K562 (cell line): Measurements from ENCODE around the gene MPZL1. TPM values are rescaled to one million over a fixed set of nuclear protein-coding genes. Genes with fewer than 3 reads are reported as not detected.
A peak's percentile ranks its signal among the peaks of the same experiment; 100 is the strongest.

Experiments used
- ADNP ChIP-seq: fragments of 200-800 bp; sonication (Bioruptor generic); IDR thresholded peaks from 2 replicates; pipeline ENCODE4 v1.6.1; 2016; ENCODE audit warnings: missing genetic modification characterization, missing compliant biosample characterization
- BRD4 ChIP-seq: fragments of 200-600 bp; sonication (generic); IDR thresholded peaks from 2 replicates; pipeline ENCODE4 v1.6.1; 2017; ENCODE audit warnings: inconsistent platforms
- GABPB2 ChIP-seq: fragments of 250-450 bp; sonication (Bioruptor Pico); conservative IDR thresholded peaks from 2 replicates; pipeline ENCODE4 v1.5.1; 2021; ENCODE audit warnings: mild to moderate bottlenecking
- HNRNPL ChIP-seq: fragments of 200-400 bp; formaldehyde crosslinking; IDR thresholded peaks from 2 replicates; pipeline ENCODE4 v1.6.1; 2017; ENCODE audit warnings: low read depth, mild to moderate bottlenecking, low read length
- KDM1A ChIP-seq, 2 experiments: fragments of 450-650 bp; IDR thresholded peaks; 2 replicates each; pipeline ENCODE4 v1.6.1; 2016; ENCODE audit warnings: mild to moderate bottlenecking in 2 of 2
- LARP7 ChIP-seq: fragments of 450-650 bp; IDR thresholded peaks from 2 replicates; pipeline ENCODE4 v1.6.1; 2016
- MCM3 ChIP-seq: fragments of 450-650 bp; IDR thresholded peaks from 2 replicates; pipeline ENCODE4 v1.6.1; 2016
- RBM25 ChIP-seq: fragments of 200-400 bp; formaldehyde crosslinking; IDR thresholded peaks from 2 replicates; pipeline ENCODE4 v1.6.1; 2018; ENCODE audit warnings: low read length, low read depth, moderate library complexity; ENCODE audit not compliant: severe bottlenecking
- SIX5 ChIP-seq, 2 experiments: IDR thresholded peaks; 2 replicates each; pipeline ENCODE4 v1.6.1; 2011; ENCODE audit warnings: low read length in 2 of 2, borderline replicate concordance in 1 of 2, low read depth in 1 of 2, mild to moderate bottlenecking in 1 of 2, moderate library complexity in 1 of 2; ENCODE audit not compliant: insufficient read depth in 1 of 2
- ZKSCAN1 ChIP-seq: fragments of 150-350 bp; IDR thresholded peaks from 2 replicates; pipeline ENCODE4 v1.6.1; 2016; ENCODE audit warnings: low read depth, low read length
- ZNF121 ChIP-seq: sonication (generic); formaldehyde crosslinking; conservative IDR thresholded peaks from 2 replicates; pipeline ENCODE4 v1.8.0; 2022; ENCODE audit warnings: missing genetic modification reagents
- ZNF561 ChIP-seq: fragments of 450-650 bp; formaldehyde crosslinking; conservative IDR thresholded peaks from 2 replicates; pipeline ENCODE4 v1.4.0; 2020; ENCODE audit warnings: mild to moderate bottlenecking, moderate library complexity
- ZNF695 ChIP-seq: fragments of 450-650 bp; formaldehyde crosslinking; IDR thresholded peaks from 2 replicates; pipeline ENCODE4 v1.4.0; 2020; ENCODE audit warnings: mild to moderate bottlenecking, moderate library complexity
- ZNF778 ChIP-seq: fragments of 450-650 bp; formaldehyde crosslinking; IDR thresholded peaks from 2 replicates; pipeline ENCODE4 v1.4.0; 2020; ENCODE audit warnings: mild to moderate bottlenecking, moderate library complexity
- polyA plus RNA-seq, 8 experiments: library from polyadenylated mRNA; depleted of rRNA in 4 of 8; stranded (reverse) in 5 of 8; unstranded in 3 of 8; fragments of >200 nt; fragmentation: Nextera tagmentation in 2 of 8; fragmentation: Illumina TruSeq in 1 of 8; extraction: Ambion mirVana in 2 of 8; extraction: Trizol in 1 of 8; gene quantifications; 2 replicates each; pipeline versions ENCODE4 v1.2.1 to v1.2.3, GENCODE V29; 2011 to 2014; ENCODE audit warnings: inconsistent platforms in 1 of 8, missing spikeins in 1 of 8
- total RNA-seq, 7 experiments: library from RNA; depleted of rRNA in 6 of 7; stranded (reverse); fragments of >200 nt in 6 of 7; fragmentation: Illumina TruSeq in 2 of 7; extraction: Trizol in 2 of 7; gene quantifications; 2 replicates each; pipeline versions ENCODE4 v1.2.1 to v1.2.3, GENCODE V29; 2011 to 2021; ENCODE audit warnings: low replicate concordance in 1 of 7
- TF ChIP-seq, protein P1 (sequence below): sonication (generic); formaldehyde crosslinking; IDR thresholded peaks from 2 replicates; pipeline ENCODE4 v1.4.0; 2020; ENCODE audit warnings: mild to moderate bottlenecking, missing genetic modification reagents

MPZL1 gene
- total and polyA plus RNA-seq, 9 of the 15 experiments (the other 6 are each of a cell fraction or from before 2014, with no cell fraction given): 14.5 to 153 (median 66.5) TPM

- TF ChIP-seq ADNP (tag): peak; percentile 38; the same call in 1 of the 2 replicates
- peak; percentile 90 for TF ChIP-seq ZNF121 (CRISPR knock-in tag)
- TF ChIP-seq MCM3: no peak
- TF ChIP-seq, protein P1, sequence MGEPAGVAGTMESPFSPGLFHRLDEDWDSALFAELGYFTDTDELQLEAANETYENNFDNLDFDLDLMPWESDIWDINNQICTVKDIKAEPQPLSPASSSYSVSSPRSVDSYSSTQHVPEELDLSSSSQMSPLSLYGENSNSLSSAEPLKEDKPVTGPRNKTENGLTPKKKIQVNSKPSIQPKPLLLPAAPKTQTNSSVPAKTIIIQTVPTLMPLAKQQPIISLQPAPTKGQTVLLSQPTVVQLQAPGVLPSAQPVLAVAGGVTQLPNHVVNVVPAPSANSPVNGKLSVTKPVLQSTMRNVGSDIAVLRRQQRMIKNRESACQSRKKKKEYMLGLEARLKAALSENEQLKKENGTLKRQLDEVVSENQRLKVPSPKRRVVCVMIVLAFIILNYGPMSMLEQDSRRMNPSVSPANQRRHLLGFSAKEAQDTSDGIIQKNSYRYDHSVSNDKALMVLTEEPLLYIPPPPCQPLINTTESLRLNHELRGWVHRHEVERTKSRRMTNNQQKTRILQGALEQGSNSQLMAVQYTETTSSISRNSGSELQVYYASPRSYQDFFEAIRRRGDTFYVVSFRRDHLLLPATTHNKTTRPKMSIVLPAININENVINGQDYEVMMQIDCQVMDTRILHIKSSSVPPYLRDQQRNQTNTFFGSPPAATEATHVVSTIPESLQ: peak; percentile 38; the same call in 1 of the 2 replicates
- no peak for TF ChIP-seq BRD4
- TF ChIP-seq GABPB2 (CRISPR knock-in tag): no peak
- no peak for TF ChIP-seq ZNF778
- TF ChIP-seq SIX5 (IDR thresholded peaks at IDR 0.05; ENCODE audit: borderline replicate concordance in 1 of 2, insufficient read depth in 1 of 2, low read depth in 1 of 2, low read length in 2 of 2): no peak
- peak; percentile 40 for TF ChIP-seq RBM25
- TF ChIP-seq LARP7: no peak
- TF ChIP-seq ZNF695 (CRISPR knock-in tag): no peak
- no peak for TF ChIP-seq HNRNPL
- TF ChIP-seq KDM1A (IDR thresholded peaks at IDR 0.05): peak in 1 of 2 experiments; percentile 22; a peak in 1 of 4 replicates
- no peak for TF ChIP-seq ZKSCAN1
- no peak for TF ChIP-seq ZNF561 (CRISPR knock-in tag)
- TF ChIP-seq, all 486 proteins: peak for 6
Observed at GRCh38 chr1:167746988-167747655, 25.3 kb downstream of the MPZL1 start (continued).
